Adipocyte (in vitro differentiated cells): ENCODE results near the gene EML2.
"Not testable (repeated sequence)": the region's sequence is repeated elsewhere in the genome, so short reads cannot be mapped to it uniquely, and the experiment has no call there.

Experiments
- DNase-seq: peaks from one replicate; pipeline ENCODE4 v3.0.0-alpha.2; 2015; ENCODE audit warnings: low read depth
- H3K27me3 ChIP-seq: replicated peaks from 2 replicates; pipeline ENCODE4 v1.7.0; 2013; ENCODE audit warnings: mild to moderate bottlenecking, low read length, moderate library complexity; ENCODE audit not compliant: control insufficient read depth, insufficient read depth
- H3K36me3 ChIP-seq: 2 replicates; pipeline ENCODE4 v1.7.0; 2013; ENCODE audit warnings: low read length, mild to moderate bottlenecking, moderate library complexity; ENCODE audit not compliant: control insufficient read depth, insufficient read depth, severe bottlenecking
- H3K4me1 ChIP-seq: 2 replicates; pipeline ENCODE4 v1.7.0; 2013; ENCODE audit warnings: mild to moderate bottlenecking, low read length, moderate library complexity; ENCODE audit not compliant: control insufficient read depth, insufficient read depth
- H3K4me3 ChIP-seq: 2 replicates; pipeline ENCODE4 v1.7.0; 2013; ENCODE audit warnings: mild to moderate bottlenecking, low read length, moderate library complexity
- H3K9ac ChIP-seq: 2 replicates; pipeline ENCODE4 v1.7.0; 2013; ENCODE audit warnings: mild to moderate bottlenecking, low read length, moderate library complexity
- H3K9me3 ChIP-seq: 2 replicates; pipeline ENCODE4 v1.7.0; 2013; ENCODE audit warnings: mild to moderate bottlenecking, low read length, moderate library complexity; ENCODE audit not compliant: control insufficient read depth

EML2 gene

DNA sequence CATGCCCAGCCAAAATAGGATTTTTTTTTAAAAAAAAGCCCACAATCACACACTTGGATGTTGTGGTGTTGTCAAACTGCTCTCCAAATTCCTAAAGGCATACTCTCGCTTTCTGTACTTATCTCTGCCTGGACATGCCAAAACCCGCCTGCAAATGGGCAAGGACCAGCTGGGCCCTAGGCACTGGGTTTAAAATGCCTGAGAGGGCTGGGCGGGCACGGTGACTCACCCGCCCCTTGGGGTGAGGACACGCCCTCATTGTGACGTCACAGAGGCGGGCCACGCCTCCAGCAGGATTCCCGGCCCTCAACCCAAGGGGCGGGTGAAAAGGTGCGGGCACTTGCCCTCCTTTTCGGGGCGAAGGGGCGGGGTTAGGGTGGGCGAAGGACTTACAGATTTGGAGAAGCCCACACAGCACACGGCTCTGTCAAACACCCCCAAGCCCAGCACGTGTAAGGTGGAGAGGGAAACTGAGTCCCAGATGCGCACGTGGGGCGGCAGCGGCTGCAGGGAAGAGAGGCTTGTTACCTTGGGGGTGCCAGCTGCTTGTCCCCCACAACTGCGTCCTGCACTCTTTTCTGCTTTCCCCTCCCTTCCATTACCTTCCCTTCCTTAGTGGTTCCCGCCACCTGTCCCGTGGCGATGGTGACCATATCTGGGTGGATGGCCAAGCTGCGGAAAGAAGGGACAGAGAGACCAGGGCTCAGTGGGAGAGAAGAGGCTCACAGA, 6.6 kb downstream of the EML2 start:
- no peak overlapping the region for H3K9ac ChIP-seq
- peaks cover 7% of the 10 kb centered on the region for H3K4me1 ChIP-seq
- no peak overlapping the region for H3K4me3 ChIP-seq
- H3K9me3 ChIP-seq, result no peaks in the 10 kb centered on the region
- peaks cover 10% of the 10 kb centered on the region for H3K36me3 ChIP-seq
- DNase-seq, result peak; percentile 94
- no peaks in the 10 kb centered on the region for H3K27me3 ChIP-seq

DNA sequence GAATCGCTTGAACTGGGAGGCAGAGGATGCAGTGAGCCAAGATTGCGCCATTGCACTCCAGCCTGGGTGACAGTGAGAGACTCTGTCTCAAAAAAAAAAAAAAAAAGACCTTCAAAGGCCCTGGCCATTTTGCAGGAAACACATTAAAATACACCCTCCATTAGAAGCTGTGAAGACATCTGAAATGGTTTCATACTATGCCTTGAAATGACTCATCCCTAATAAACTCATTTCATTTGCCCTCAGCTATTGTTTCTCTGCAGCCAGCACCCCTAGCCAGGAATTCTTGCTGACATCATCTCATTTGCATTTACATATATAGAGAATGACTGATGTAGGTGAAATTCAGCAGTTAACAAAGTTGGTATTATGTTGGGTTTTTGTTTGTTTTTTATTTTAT, 8.7 kb downstream of the EML2 start:
- Histone ChIP-seq H3K9me3 (no peaks in the 10 kb centered on the region), H3K9ac (no peak overlapping the region), H3K4me3 (no peak overlapping the region), H3K27me3 (no peaks in the 10 kb centered on the region), H3K36me3 (peaks cover 21% of the 10 kb centered on the region), H3K4me1 (peaks cover 7% of the 10 kb centered on the region)
- DNase-seq, result peak; percentile 82

DNA sequence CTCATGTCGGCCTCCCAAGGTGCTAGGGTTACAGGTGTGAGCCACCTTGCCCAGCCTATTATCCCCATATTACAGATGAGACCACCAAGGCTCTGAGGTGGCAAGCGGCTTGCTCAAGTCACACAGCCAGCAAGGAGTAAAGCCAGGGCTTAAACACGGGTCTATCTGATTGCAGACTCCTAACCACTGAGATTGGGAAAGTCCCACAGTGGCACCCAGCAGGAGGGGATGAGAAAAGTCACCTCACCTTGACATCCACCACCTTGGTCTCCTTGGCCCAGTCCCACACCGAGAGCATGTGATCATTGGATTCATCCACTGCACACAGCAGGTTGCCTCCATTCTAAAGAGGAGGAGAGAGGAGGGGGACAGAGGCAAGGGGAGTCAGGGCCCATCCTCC, 9.5 kb downstream of the EML2 start:
- no peak for DNase-seq

DNA sequence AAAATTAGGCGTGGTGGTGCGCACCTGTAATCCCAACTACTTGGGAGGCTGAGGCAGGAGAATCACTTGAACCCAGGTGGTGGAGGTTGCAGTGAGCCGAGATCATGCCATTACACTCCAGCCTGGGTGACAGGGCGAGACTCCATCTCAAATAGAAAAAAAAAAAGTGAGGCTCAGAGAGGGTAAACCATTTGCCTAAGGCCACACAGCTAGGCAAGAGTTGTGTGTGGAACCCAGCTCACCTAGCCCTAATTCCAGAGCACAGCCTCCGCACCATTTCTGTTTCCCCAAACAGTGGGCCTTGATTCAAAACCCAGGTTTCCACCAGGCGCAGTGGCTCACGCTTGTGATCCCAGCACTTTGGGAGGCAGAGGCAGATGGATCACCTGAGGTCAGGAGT, 11.0 kb downstream of the EML2 start:
- peaks cover 21% of the 10 kb centered on the region for H3K36me3 ChIP-seq
- DNase-seq, H3K4me3 ChIP-seq, H3K9ac ChIP-seq, H3K4me1 ChIP-seq, H3K27me3 ChIP-seq, H3K9me3 ChIP-seq: not testable (repeated sequence)

More for the DNA sequence above, 9.5 kb downstream of the EML2 start:
- Histone ChIP-seq H3K4me1 (peaks cover 7% of the 10 kb centered on the region), H3K27me3 (no peaks in the 10 kb centered on the region), H3K4me3 (no peak overlapping the region), H3K36me3 (peaks cover 21% of the 10 kb centered on the region), H3K9me3 (no peaks in the 10 kb centered on the region), H3K9ac (no peak overlapping the region)

DNA sequence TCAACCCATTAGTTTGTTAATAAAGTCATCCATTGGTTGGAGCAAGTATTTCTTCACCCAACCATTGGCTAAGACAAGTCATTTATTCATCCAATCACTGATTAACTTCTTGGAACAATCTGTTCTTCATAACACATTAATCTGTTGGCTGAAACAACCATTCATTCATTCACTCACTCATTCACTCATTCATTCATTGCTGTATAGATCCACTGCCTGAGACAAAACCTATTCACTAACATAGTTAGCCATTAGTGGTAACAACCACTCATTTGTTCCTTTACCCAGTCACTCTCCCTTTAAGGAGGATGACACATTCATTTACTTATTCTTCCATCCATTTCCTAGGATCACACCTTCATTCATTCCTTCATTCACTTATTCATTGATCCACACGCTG, 15.2 kb downstream of the EML2 start:
- DNase-seq, result no peak
- H3K4me1 ChIP-seq, result no peaks in the 10 kb centered on the region
- no peaks in the 10 kb centered on the region for H3K9me3 ChIP-seq
- H3K4me3 ChIP-seq, result no peak overlapping the region
- no peaks in the 10 kb centered on the region for H3K27me3 ChIP-seq
- peaks cover 38% of the 10 kb centered on the region for H3K36me3 ChIP-seq
- H3K9ac ChIP-seq, result no peak overlapping the region

DNA sequence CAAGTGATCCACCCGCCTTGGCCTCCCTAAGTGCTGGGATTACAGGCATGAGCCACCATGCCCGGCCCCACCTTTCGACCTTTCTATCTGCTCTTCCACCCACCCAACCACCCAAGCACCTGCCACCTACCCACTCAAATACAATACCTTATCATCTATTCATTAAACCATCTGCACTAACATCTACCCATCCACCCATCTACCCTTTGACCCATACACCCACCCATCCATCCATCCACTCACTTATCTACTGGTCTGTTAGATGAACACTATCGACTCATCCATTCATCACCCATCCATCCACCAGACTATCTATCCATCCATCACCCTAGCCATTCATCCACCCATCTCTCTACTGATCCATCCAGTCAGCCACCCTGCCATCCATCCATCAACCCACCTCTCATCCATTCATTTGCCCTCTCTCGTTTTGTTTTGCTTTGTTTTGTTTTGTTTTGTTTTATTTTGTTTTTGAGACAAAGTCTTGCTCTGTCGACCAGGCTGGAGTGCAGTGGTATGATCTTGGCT, 17.2 kb downstream of the EML2 start:
- Histone ChIP-seq H3K27me3 (no peaks in the 10 kb centered on the region), H3K36me3 (peaks cover 30% of the 10 kb centered on the region)
- no peak for DNase-seq

DNA sequence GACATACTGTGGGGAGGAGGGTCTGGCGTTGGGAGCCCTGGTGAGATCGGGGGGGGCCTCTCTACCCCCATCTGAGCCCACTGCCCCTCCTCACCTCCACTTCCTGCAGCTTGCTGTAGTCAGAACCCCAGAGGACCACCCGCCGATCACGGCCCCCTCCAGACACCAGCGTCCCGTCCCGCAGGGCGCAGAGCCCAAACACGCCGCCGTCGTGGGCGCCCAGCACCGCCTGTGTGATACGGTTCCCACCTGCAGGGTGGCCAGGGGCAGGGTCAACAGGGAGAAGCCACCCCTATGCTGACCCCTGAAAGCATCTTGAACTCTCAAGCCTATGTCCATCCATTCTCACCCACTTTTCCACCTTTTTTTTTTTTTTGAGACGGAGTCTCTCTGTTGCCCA, 17.8 kb downstream of the EML2 start:
- no peak overlapping the region for H3K4me3 ChIP-seq
- DNase-seq, result no peak
- no peak overlapping the region for H3K9ac ChIP-seq
- H3K36me3 ChIP-seq, result peaks cover 25% of the 10 kb centered on the region
- H3K9me3 ChIP-seq, result no peaks in the 10 kb centered on the region
- H3K27me3 ChIP-seq, result no peaks in the 10 kb centered on the region
- H3K4me1 ChIP-seq, result no peaks in the 10 kb centered on the region

More for the DNA sequence above, 17.2 kb downstream of the EML2 start:
- Histone ChIP-seq H3K9me3 (no peaks in the 10 kb centered on the region), H3K4me3 (no peak overlapping the region), H3K4me1 (no peaks in the 10 kb centered on the region), H3K9ac (no peak overlapping the region)

DNA sequence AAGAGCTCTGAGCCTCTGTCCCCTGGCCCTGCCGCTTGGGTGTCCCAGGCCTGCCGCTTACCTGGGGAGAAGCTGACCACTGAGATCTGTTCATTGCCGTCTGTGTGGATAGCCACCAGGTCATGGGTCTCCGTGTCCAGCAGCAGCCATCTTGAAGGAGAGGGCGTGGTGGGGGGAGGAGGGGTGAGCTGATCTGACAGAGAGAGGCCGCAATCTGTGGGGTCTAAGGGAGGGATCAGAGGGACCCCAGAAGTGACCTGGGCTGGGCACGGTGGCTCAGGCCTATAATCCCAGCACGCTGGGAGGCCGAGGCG, 22.5 kb downstream of the EML2 start:
- no peaks in the 10 kb centered on the region for H3K9me3 ChIP-seq
- H3K9ac ChIP-seq, result no peak overlapping the region
- H3K4me1 ChIP-seq, result peaks cover 8% of the 10 kb centered on the region
- H3K36me3 ChIP-seq, result peaks cover 40% of the 10 kb centered on the region
- H3K27me3 ChIP-seq, result no peaks in the 10 kb centered on the region
- H3K4me3 ChIP-seq, result no peak overlapping the region
- no peak for DNase-seq

DNA sequence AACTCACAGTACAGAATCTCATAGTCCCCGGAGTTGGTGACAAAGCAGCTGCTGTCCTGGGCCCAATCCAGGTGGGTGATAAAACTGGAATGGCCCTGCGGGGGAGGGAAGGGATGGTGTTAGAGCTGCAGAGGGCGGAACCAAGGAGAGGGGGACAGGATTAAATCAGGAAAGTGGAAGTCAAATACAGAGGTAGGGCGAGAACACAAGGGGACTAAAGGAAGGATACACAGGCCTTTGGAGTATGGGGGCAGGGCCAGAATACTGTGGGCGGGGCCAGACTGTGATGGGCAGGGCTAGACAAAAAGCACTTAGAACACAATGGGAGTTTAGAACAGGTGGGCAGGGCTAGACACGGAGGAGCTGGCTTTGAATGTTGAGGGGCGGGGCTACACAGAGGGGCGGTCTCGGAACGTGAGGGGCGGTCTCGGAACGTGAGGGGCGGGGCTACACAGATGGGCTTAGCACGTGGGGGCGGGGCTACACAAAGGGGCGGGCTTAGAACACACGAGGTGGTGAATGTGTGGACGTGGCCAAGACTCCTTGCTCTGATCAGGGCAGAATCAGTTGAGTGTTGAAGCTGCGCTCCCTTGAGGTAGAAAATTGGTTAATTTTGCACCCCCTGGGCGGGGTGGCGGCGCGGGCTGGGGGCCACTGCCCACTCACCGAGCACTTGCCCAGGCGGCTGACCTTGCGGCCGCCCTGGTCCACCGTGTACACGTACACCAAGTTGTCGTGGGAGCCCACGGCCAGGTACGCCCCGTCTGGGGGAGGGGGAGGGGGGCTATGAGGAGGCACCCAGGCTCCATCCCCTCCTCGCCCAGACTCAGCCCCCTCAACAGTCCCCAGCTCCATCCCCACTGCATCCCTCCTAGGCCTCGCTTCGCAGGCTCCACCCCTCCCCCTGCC, 23.1 kb downstream of the EML2 start:
- peaks cover 37% of the 10 kb centered on the region for H3K36me3 ChIP-seq
- peak; percentile 66 for DNase-seq
- H3K27me3 ChIP-seq, result no peaks in the 10 kb centered on the region
- H3K9ac ChIP-seq, result no peak overlapping the region
- H3K9me3 ChIP-seq, result no peaks in the 10 kb centered on the region
- H3K4me1 ChIP-seq, result peaks cover 8% of the 10 kb centered on the region
- H3K4me3 ChIP-seq, result no peak overlapping the region

DNA sequence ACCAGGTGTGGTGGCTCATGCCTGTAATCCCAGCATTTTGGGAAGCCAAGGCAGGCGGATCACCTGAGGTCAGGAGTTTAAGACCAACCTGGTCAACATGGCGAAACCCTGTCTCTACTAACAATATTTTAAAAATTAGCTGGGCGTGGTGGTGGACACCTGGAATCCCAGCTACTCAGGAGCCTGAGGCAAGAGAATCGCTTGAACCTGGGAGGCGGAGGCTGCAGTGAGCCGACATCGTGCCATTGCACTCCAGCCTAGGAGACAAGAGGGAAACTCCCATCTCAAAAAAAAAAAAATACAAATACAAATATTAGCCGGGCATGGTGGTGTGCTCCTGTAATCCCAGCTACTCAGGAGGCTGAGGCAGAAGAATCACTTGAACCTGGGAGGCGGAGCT, 24.1 kb downstream of the EML2 start:
- H3K9me3 ChIP-seq, H3K27me3 ChIP-seq: not testable (repeated sequence)
- H3K36me3 ChIP-seq, result peaks cover 29% of the 10 kb centered on the region

DNA sequence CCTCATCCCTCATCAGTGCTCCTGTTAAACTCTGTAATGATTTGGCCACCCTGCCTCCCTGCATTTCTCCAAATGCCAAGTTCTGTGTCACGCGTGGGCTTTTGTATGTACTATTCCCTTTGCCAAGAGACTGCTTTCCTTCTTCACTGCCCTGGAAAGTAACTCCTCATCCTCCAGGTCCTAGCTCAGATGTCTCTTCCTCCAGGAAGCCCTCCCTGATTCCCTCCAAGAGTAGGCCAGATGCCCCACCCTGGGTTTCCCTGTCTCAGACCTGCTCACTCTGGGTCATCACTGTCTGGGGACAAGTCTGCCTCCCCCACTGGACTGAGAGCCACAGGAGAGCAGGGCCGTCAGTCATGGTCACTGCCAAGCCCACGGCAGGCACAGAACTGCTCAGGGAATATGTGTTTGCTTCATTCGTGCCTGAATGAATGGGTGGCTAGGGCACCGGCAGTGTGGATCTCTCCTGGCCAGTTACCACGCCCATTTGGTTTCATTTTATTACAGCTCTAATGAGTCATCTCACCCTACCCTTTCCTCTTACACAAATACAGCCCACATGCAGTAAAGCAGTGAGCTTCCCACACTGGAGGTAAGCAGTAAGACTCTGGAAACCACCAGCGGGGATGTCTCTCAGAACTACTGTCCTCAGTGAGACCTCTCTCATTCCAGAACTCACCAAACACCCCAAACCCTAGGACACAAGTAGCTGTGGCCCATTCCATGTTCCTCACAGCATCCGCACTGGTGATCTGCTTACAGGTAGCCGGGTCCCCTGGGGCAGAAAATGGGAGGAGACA, 25.1 kb downstream of the EML2 start:
- Histone ChIP-seq H3K9me3 (no peaks in the 10 kb centered on the region), H3K36me3 (peaks cover 23% of the 10 kb centered on the region), H3K4me3 (peak overlapping the region; percentile 22), H3K9ac (no peak overlapping the region), H3K27me3 (no peaks in the 10 kb centered on the region), H3K4me1 (peaks cover 8% of the 10 kb centered on the region)
- peak; percentile 88 for DNase-seq

More for the DNA sequence above, 24.1 kb downstream of the EML2 start:
- DNase-seq, H3K4me1 ChIP-seq, H3K9ac ChIP-seq, H3K4me3 ChIP-seq: not testable (repeated sequence)
